HG02763 (cell line): ENCODE results near the gene SPTB.

Experiments used
- ATAC-seq: cut with Tn5 transposase; IDR thresholded peaks from one replicate; pipeline ENCODE4 v1.9.1; 2021; ENCODE audit warnings: mild to moderate bottlenecking, moderate library complexity; ENCODE audit not compliant: unreplicated experiment

The SPTB gene

GRCh38 chr14:64700290-64700689 is 179.4 kb downstream of the SPTB start:
- no peak for ATAC-seq

DNA sequence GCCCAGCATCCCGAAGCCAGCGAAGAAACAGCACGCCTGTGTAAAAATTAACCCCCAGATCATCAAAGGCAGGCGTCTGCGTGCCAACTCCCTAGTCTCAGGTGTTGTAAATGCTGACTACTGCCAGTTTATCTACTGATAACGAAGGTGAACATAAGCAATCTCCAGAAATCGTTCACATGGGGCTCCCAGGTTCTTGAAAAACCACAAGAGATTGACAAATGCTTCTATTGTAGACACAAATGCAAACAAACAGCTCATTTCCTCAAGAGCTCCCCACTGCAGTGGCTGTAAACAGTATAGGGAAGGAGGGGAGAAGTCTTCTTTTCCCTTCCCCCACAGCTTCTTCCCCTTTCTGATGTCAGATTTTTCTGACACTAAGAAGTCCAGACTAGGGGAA is 180.8 kb downstream of the SPTB start:
- no peak for ATAC-seq

DNA sequence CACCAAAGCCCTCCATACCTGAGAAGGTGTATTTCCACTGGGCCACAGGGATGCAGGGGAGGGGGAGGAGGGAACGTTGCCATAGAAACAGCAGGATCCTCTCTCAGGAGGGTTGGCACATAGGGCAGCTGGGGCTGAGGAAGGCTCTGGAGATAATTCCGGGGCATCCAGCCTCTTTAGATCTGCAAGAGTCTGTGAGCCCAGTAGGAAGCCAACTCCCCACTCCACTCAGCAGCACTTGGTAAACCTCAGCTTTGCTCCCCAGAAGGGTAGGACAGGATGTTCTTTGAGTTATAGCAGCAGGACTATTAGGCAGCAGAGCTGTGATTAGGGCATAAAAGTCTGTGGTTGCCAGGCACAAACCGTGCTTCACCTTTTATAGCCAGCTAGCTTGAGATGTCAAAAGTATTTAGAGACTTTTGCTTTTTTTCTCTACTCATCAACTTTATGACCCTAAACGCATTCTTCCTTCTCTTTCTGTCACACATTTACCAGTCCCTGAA is 183.3 kb downstream of the SPTB start:
- ATAC-seq, result no peak
